HG02973 (cell line): ENCODE results near the gene FGF14.

Source experiments
- ATAC-seq: cut with Tn5 transposase; IDR thresholded peaks from one replicate; pipeline ENCODE4 v1.9.1; 2021; ENCODE audit warnings: moderate library complexity; ENCODE audit not compliant: unreplicated experiment

The FGF14 gene

DNA sequence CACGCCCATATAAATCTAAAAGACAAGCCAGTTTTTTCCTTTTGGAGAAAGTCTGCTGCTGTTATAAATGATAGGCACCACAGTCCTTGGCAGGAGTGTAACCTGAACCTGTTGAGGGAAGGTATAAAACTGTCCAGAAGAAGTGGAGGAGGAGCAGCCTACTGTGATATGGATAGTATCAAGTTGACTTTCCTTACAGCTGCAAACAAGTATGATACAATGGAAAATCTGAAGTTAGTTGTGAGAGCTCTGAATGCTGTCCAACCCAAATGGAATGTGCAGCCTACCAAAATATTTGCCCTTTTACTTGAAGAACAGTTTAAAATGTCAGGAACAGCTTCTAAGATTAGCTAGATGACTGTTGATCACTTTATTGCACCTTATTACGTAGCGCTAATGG, 399.6 kb downstream of the FGF14 start:
- ATAC-seq: no peak

DNA sequence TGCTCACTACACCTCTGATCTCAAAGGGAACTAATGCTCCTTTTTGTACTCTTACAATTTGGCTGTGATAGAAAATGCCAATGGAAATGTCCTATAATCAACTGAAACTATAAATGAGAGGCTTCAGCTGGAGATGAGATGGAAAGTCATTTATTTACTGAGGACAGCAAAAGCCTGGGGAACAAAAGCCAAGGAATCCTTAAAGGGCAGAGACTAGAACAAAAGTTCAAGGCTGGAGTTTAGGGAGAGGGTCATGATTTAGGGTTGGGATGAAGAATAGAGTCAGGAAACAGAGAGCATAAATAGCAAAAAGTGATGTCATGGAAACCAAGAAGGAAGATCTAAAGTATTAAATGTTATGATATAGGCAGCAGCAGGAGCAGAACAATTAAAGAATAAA, 401.1 kb downstream of the FGF14 start:
- ATAC-seq: no peak

DNA sequence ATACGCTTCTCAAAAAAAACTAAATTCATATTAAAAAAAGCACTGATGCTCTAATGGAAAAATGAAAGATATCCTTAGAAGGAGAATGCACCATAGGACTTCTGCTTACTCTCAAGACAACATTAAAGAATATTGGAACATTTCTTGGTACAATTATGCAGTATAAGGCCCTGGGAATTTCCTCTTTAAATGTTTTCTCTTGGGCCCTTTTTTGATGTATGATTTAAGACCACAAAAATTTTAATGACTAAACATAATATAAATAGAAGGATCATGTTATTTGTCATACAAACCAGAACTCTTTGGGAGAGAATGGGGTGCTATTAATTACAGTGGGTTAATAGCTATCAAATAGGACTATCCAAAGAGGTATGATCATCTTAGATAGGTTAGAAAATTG, 403.7 kb downstream of the FGF14 start:
- no peak for ATAC-seq

DNA sequence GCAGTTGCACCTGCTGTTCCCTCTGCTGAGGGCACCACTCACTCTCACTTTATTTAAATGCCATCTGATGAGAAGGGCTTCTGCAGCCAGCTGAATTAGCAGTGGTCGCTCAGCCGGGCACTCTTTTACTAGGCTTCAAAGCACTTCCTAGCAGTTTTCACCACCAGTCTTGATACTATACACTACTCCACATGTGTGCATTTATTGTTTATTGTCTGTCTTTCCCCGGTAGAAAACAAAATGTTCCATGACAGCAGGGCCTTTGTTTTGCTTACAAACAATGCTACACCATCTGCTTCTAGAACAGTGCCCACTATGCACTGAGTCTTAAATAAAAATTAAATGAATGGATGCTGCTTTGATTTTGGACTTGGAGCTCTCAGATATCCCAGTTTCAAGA, 404.9 kb downstream of the FGF14 start:
- ATAC-seq: no peak

DNA sequence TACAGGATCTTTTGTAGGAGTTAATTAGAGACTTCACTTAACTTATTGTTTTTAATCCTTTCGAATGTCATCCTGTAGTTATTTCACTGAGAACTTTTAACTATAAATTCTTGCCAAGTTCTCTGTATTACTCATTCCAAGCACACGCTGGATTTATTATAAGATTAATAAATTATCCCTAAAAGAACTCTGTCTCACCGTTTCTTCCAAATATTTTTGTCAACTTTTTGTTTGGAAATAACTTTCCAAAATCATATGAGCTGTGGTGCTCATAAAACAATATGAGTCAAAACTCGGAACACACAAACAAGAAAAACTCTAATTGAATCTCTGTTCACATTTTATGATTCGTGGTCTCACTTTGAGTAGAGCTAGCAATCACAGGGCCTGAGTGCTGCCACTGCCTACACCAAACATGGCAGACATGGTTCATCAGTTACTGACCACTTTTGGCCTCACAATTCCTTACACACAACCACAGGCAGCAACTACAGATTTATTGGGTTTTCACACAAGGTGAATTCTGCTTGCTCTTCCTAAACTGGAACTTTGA, 412.0 kb downstream of the FGF14 start:
- ATAC-seq: no peak

DNA sequence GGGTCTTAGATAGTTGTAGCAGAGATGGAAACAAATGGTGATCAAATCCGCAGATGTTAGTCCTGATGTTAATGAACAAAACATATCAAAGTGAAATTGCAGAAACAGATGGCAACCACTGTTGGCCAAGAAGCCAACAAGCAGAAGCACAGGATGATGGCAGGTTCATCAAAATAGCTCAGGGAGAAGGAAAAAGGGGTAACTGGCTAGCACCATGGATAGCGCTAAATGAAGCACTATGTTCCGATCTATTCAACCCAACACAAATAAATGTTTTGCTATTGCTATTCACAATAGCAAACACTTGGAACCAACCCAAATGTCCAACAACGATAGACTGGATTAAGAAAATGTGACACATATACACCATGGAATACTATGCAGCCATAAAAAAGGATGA, 413.7 kb downstream of the FGF14 start:
- no peak for ATAC-seq

DNA sequence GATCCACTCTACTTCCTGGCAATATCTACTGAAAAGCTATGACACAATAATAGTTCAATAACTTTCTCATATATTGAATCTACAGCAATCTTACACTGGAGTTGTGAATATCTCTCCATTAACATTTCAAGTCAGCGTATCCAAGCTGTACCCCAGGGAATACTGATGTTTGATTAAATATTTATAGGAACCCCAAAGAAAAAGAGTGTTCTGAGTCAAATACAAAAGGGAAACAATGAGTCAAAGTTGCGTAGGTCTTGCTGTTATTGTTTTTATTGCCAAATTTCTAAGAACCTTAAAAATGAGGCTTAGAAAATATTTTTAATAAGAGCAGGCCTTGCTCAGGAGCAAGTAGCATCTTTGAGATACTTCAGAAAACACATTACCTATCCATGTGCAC, 415.5 kb downstream of the FGF14 start:
- no peak for ATAC-seq

DNA sequence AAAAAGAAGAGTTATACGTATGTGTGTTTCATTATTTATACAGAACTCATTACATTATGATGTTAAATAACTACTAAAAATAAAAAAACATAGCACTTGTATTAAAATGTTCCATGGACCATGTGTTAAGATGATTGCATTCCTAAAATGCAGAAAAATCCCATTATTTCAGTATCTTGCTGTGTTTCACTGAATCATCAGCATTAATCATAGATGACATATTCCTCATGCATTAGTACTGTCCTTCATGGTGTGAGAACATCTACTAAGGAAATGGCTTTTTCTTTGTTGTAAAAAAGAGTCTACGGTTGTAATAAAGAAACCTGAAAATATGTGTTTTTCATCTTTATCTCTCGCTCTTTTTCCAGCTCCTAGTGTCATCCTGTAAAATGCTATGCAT, 416.5 kb downstream of the FGF14 start:
- no peak for ATAC-seq

DNA sequence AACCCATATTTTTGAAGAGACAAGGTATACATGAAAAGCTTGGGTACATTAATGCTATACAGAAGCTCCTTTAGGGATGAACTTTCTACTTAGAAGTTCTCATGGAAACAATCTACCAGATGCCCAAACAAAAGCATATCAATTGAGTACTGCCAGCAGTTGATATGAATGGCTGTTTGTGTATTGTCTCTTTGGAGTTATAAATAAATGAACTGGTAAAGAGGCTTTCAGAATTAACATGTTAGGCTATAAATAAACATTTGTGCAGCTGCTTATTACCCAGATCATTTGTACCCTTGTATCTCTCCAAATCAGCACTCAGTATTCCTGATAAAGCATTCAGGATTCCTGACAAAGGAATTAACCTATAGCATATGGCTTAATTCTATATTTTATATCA, 418.9 kb downstream of the FGF14 start:
- ATAC-seq: no peak

DNA sequence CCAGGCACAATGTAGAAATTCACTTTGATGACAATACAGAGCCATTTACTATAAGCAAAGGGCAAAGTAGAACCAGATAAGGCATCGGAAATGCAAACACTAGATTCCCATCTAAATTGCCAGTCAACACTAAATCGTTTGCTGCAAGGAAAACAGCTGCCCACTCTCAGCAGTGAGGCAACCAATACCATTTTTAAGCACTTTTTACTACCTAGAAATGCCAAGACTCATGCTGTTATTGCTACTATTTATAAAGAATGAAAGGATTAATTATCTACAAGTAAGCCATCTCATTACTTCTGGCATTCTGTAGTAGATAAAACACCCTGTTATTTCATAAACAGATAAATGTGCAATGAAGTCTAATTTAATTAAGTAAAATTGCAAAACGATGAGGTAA, 422.0 kb downstream of the FGF14 start:
- no peak for ATAC-seq

DNA sequence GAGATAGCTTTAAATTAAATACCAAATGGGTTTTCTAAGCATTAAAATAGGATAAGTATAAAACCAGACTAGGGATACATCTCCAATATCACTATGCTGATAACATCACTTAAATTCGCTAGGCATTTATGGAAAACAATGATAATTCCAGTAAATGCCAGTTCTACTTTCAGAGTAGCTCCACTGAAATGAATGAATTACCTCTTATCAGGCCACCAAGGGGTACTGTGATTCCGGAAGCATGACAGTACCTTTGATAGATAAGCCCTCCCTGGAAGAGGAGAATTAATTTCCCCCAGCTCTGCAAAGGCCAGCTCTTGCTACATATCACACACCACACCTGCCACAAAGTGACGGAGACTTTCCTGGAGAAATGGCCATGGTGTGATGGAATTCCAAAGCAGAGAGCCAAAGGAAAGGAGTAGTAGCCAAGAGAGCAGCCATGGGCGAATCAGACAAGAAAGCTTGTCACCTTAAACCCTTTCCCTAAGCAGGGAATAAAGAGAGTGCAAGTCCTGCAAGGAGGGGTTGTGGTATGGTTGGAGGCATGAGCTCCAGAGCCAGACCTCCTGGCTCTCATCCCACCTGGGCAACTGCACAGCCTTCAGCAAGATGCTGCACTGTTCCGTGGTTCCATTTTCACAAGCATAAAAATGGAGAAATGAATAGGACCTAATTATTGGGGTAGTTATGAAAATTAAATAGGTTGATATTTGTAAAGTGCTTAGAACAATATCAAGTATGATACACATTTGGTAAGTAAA, 423.1 kb downstream of the FGF14 start:
- no peak for ATAC-seq

DNA sequence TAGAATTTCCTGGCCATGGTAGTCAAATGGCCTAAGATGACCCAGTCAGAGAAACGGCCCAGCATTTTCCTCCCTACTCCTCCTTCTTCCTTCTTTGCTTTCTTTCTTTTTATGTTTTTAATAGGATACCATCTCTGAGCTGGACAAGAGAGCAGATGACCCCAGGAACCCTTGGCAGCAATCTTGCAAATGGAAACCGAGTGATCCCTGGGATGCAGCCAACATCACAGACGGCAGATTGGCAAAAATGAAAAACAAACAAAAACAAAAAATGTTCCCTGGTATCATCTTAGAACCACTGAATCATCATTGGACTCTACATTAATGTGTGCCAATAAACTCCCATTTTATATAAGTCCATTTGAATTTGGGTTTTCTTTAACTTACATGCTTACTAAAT, 424.4 kb downstream of the FGF14 start:
- no peak for ATAC-seq

DNA sequence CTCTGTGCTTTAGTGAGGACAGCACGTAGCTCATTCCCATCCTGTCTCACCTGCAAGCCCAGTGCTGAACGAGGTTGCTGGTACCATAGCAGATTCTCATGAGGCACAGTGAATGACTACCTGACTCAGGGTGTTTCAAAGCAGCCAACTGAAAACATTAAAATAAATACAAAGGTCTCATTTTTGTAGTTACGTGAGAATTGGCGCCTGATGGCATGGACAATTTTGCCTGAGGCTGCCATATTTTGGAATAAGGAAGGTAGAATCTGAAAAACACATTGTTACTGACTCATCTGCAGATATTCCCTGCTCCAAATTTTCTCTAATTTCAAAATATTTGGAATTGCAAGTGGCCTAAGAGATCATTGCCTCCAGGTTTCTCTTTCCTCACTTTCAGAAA, 429.7 kb downstream of the FGF14 start:
- no peak for ATAC-seq

DNA sequence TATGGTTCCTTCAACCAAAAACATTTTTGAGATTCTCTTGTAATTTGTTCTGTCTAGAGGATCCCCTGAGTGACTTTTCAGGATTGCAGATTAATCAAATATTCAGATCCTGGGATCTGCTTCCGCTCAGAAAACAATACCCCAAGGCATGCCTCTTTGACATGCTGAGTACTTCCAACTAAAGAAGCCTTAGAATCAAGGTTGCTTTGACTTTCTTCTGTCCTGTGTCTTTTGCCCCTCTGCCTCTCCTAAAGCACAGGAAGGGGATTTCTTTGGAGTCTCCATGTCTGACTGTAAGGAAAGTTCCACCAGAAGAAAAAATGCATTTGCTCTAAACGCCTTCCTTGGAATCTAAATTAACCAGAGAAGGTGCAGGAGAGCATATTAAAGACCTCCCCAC, 431.5 kb downstream of the FGF14 start:
- no peak for ATAC-seq

DNA sequence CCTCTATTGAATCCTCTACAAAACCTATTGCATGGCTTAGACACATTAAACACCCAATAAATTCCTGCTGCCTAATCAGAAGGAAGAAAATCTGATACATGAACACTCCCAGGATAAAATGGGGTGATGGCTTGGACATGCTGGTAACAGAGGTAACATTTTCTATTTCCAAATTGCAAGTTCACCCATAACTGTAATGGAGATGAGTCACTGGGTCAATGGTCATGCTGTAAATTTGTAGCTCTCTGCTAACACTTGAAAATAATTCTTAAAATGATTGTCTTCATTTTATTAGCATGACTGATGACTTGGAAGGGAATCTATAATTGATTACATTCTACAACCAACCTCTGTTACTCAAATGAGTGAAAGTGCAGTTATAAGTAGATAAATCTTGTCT, 434.1 kb downstream of the FGF14 start:
- no peak for ATAC-seq

DNA sequence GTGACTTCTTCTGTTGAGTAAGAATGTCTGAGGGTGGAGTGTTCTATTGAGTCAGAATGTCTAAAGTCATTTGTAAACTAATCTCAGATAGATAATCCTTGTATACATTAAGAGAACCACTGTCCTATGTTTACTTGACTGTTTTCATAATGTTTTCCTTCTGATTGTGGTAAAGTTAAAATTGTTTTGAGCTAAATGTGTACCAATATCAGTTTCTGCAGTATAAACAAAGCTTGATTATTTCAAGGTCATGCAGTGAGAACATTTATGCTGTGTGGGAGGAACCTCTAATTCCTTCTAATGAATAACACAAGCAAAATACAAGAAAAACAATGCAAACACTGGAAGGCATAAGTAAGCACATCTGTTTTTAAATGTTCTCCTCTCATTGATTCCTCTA, 434.6 kb downstream of the FGF14 start:
- no peak for ATAC-seq

DNA sequence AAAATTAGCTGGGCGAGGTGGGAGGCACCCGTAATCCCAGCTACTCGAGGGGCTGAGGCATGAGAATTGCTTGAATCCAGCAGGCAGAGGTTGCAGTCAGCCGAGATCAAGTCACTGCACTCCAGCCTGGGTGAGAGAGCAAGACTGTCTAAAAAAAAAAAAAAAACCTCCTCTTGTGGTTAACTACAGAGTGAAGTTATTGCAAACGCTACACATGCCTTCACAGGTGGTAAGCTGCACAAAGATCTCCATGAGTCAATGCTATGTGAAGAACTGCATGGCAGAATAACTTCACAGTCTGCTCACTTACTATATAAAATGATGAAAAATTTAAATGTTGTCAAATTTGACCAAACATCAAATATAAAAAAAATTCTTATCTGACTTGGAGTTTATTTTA, 436.8 kb downstream of the FGF14 start:
- ATAC-seq: no peak

DNA sequence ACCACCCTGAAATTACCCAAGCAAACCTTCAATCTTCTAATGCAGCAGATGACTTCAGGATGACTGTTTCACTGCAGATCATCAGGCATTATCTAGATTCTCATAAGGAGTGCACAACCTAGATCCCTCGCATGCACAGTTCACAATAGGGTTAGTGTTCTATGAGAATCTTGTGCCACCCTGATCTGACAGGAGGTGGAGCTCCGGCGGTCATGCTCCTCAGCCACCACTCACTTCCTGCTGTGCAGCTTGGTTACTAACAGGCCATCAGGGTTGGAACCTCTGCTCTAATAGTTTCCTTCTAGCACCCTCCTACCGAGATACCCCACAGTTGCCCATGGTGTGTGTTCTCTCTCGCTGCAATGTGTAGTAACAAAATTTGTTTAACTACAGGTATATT, 442.8 kb downstream of the FGF14 start:
- ATAC-seq: no peak

DNA sequence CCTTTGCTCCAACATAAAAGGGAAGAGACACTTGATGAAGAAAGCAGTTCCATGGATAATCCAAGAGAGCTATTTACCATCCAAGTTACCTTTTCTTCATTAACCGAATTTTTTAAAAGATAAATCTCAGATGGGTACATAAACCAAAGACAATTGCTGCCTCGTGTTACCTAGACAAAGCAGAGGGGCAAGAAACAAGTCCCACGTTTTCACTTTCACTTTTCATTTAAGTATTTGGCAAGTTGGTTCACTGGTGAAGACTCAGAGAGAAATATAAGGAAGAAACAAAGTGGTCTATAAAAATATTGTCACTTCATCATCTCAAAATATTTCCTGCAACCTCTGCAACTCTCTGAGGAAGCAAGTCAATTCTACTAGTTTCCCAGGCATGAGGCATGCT, 446.1 kb downstream of the FGF14 start:
- no peak for ATAC-seq

DNA sequence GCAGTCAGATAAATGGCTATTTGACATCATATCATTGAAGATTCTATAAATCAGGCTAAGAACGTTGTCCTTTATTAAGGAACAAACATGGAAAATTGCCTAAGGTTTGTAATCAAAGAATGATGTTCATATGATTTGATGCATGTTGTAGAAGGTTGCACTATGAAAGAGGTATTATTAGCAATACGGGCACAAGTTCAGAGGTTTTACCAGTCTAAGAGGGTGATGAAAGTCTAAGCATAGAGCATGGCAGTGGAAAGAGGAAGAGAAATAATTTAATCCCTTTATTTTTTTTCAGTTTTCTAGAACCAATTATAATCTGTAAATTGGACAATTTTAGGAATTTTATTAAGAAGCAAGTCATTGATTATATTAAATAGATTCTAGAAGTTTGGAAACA, 450.7 kb downstream of the FGF14 start:
- no peak for ATAC-seq

DNA sequence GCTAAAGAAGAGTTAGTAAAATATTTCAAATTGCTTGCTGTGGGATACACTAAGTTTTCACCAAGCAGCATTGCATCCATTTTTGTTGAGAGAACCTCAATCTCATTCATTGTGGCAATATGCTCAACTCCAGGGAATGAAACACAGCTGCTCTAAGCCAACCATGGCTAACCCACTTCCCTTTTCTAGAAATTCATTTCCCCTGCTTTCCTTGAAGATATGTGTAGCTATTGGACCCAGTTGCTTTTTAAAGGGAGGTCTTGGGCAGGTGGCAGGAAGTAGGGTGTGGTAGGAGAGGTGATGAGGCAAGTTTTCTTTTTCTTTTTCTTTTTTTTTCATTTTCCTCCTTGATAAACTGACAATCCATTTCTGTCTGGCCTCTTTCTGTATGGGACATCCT, 452.2 kb downstream of the FGF14 start:
- ATAC-seq: no peak

DNA sequence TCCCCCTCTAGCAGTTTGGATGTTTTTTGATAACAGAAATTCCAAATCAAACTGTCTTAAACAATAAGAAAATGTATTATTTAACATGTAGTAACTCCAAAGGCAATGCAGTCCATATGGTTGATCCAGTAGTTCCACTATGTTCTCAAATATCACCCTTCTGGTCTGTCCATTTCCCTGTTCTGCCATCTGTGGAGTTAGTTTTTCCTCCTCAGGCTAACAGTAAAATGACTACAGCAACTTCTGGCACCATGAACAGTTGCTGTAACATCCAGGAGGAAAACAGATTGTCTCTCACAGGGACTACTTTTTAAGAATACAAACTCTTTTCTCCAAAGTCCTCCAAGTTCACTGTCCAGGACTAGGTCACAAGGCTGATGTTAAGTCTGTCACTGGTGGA, 455.4 kb downstream of the FGF14 start:
- no peak for ATAC-seq

DNA sequence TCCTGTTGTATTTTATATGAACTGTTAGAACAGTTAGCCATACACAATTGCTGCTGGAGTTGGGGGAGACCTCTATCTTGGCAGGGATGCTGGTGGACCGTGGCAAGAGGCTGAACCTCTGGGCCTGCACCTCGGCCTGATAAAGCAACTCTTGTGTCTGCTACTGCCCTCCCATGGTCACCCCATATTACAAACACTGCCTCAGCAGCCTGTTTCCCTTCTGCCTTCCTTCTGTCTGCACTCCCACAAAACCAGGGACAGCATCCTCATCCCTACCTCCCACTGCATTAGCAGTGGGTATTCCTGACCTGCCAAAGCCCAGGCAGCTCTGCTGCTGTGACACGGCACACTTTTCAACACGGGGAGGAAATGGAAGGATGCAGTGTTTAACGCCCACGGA, 456.4 kb downstream of the FGF14 start:
- no peak for ATAC-seq
